SIG-M5 (cell line): ENCODE measurements around the gene WWOX.

Experiments
- DNase-seq: peaks from one replicate; lab custom pipeline; 2025; lab: John Stamatoyannopoulos, UW

WWOX gene

DNA sequence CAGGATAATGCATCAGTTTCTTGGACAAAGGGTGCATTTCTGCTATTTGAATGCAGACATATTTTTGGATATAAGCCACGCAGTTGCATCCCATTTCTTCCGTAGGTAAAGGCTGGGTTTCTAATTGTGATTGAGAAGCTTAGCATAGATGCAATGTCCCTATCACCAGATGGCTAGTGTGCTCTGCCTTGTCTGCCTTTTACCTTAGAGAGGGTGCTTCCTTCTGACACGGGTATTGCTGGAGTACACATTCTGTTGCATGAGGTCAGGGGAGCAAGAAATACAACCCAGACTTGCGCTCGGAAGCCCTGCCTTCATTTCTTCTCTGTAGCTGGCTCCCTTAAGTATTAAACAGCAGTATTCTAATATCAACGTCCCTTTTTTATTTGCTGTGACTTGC, 337.4 kb downstream of the WWOX start:
- no peak for DNase-seq

DNA sequence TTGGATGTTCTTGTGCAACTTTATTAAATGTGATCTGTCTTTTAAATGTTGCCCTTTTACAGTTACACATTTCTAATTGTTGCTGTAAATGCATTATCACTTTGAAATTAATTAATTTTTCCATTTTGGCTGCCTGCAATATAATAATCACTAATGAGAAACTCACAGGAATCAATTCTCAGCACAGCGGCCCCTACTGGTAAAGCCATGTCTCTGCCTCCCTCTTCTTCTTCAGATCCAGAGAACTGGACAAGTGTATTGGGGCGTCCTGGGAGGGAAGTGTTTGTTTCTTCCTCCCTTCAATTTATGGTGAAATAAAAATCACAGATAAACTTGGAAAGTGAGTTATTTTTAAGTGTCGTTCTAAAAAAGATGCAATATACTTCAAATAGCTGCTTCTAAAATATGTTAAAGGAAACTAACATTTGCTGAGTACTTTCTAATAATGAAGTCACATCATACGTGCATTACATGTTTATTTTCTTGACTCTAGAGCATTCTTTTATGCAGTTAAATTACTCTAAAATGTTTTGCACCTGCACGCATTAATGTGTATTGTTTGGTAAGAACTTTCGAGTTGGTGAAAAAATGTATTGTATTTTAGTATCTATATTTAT, 338.0 kb downstream of the WWOX start:
- no peak for DNase-seq

DNA sequence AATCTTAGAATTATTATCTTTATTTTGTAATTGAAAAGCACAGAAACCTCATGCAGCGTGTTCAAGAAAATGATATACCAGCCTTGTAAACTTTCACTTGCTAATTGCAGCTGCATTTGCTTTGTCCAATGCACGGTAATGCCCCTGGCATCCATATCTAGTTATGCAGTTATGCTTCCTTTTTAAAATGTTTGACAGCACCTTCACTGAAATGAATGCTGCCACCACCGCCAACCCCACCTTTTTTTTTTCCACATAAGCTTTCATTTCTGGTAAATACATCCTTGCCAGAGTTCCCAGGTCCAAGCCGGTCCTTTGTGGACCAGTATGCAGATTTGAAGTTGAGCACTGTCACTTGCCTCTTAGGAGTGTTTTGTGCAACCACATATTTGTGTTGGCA, 338.8 kb downstream of the WWOX start:
- no peak for DNase-seq

DNA sequence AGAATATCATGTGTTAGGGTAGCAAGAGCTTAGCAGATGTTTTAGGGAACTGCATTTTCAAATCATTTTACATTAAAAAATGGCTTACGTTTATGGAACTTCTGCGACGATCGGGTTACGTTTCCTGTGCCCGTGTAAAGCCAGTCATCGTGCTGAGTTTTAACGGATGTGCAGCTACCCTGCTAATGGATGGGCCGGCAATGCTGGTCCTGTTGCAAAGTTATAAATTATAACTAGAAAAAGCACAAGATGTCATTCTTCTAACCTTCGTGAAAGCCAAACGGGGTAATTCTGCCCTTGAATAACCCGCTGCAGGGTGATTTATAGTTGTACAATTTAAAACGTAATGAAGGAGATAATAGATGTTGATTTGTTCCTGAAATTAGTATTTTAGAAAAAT, 339.2 kb downstream of the WWOX start:
- DNase-seq, result no peak

DNA sequence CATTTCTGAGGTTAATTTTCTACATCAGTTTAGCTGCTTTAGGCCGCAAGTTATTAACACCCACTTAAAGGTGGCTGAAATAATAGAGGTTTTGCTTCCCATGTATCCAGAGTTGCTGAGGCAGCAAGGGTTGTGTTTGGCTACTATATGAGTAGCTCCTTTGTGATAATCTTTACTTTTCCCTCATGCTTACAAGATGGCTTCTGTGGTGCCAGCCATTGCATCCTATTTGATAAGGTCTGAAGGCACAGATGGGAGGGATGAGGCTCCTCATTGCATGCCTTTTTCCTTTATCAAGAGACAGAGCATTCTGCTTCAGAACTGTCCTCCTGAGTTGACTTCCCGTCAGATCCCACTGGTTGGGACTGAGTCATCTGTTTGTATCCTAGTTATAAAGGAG, 340.2 kb downstream of the WWOX start:
- no peak for DNase-seq

DNA sequence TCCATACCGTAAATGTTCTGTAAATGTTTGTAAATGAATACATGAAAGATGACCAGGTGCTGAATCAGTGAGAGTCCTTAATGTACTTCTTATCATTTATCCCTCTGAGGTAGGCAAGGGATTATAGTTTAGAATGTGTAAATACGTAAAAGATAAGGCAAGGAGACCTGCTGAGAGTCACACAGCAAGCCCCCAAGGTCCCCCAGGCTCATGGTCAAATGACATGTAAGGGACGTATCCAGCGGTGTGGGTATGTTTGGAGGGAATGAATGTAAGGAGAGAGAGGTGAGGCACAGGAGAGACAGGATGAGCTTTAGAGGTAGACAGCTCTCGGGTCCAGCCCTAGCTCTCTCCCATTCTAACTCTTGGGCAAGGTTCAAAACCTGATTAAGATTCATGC, 341.8 kb downstream of the WWOX start:
- no peak for DNase-seq

DNA sequence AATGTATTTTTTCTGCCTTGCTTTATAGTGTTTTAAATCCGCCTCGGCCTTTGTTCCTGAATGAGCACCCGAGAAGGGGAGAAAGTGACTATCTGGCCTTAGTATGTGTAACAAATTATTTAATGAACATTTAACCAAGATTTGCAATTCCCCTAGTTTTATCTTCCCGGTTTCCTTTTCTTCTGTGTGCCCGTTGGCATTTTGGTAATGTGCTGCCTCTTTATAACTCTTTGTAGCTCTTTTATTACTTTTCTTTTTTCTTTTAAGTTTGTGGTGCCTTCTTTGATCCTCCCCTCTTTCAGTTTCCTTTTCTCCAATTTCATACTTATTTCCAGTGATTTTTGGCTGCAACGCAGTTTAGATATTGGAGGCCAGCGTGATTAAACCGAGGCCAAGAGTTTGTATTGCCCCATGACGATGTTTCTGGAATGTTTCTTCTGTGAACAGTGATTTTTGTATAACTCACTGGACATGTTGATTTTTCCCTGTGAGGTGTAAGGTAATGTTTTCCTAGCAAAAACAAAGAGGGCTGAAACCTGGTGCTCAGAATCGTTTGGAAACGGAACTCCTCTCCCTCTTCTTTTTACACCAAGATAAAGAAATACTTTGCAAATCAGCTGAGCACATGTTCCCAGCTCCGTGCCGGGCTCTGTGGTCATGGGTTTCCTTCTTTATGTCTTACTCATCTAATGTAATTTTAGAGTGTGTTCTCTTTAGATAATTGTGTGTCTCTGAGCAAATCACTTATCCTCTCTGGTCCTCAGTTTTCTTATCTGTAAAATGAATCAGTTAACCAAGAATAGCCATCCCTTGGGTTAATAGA, 344.3 kb downstream of the WWOX start:
- no peak for DNase-seq

DNA sequence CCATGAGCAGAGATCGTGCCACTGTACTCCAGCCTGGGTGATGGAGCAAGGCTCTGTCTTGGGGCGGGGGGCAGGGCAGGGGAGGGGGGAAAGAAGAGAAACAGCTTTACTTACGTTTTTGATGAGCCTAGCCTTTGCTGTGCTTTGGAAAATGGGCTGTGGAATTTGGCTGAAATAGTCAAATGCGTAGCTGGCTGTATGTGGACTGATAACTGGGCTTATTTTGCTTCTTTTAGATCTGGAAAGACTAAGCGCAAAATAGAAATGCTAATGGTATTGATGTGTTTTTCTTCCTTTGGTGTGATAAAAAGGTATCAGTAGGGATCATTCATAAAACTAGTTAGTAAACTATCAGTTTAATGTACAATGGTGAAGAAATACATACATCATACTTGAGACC, 346.4 kb downstream of the WWOX start:
- no peak for DNase-seq

DNA sequence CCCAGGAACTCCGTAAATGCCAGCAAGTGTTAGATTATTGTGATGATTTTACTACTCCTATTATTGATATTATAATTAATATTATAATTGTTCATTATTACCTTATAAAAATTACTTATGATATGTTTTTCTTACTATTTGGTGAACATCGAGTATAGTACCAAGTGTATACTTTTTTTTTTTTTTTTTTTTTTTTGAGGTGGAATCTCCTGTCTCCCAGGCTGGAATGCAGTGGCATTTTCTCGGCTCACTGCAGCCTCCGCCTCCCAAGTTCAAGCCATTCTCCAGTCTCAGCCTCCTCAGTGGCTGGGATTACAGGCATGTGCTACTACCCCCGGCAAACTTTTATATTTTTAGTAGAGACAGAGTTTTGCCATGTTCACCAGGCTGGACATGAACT, 347.0 kb downstream of the WWOX start:
- no peak for DNase-seq

DNA sequence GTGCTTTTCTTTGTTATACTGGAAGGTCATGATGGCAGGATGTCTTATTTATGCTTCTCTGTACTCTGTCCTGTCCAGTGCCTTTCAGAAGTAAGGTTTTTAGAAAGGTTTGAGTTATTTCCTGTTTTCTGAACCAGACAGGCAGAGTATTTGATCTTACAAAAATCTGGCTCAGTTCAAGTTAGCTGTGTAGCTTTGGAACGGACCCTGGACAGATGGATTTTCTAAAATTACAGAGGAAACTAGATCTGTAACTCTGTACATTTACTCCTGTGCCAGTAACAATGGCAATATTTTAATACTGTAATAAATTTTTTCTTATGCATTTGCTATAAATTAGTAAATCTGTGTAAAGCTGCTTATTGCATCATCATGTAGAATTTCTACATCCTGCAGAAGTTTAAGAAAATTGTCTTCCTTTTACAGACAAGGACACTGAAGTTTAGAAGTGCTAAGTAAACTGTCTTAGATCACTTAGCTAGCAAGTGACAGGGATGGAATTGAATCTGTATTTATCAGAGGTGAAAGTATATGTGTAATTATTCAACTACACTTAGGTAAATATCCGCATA, 347.6 kb downstream of the WWOX start:
- DNase-seq, result no peak

DNA sequence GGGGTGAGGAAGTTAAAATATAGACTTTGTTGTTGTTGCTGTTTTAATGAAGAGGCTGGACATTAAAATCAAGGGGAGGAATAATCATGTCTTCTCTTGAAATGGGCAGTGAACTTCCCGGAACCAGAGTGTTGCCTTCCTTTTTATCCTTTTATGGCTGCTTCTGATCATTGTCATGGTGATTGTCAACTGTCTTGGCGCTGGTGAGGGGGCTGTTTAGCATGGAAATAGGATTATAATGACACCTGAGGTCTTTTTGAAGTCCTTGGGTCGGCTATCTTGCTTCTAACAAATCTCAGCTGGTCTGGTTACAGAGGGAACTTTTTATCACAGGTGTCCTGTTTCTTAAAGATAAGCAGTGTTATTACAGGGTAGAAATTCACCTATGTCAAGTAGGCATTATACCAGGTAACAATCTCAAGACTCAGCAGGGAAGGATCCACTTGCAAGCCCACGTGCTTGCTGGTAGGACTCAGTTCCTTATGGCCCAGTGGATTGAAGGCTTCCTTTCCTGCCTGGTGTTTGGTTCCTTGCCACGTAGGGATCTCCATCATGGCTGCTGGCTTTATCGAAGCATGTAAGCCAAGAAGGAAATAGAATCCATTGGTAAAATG, 349.3 kb downstream of the WWOX start:
- no peak for DNase-seq

DNA sequence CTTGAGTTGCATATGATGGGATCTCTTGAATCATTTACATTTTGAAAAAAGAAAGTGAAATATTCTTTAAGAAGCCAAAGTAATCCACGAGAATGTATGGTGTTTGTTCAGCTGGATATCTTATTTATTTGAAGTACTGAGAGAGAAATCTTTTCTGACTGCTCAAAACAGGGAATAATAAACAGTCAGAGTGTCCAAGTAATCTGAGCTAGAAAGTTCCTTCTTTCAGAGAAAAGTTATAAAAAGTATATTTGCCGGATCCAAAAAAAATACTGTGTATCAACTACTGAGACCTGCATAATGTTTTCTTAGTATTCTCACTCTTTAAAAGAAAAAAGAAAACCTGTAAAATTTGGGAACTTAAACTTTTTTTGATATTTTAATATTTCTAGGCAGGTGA, 350.8 kb downstream of the WWOX start:
- no peak for DNase-seq

DNA sequence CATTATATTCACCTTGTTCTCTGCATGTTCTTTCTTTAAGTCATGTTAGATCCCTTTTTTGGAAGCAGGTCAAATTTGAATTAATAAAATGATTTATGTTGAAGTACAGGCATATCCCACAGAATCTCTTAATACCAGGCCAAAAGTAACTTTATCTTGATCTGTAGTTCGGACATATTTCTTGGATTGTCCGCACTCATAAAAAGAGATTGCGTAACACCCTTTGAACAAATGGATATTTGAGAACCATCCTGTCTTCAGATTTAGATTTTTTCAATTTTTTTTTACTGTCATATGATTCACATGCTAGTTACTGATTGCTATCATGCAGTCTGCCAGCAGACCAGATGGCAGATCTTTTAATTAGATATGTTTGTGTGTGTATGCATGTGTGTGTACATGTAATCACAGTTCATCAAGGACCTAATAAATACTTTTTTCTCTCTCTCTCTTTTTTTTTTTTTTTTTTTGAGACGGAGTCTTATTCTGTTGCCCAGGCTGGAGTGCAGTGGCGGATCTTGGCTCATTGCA, 352.6 kb downstream of the WWOX start:
- DNase-seq, result no peak

DNA sequence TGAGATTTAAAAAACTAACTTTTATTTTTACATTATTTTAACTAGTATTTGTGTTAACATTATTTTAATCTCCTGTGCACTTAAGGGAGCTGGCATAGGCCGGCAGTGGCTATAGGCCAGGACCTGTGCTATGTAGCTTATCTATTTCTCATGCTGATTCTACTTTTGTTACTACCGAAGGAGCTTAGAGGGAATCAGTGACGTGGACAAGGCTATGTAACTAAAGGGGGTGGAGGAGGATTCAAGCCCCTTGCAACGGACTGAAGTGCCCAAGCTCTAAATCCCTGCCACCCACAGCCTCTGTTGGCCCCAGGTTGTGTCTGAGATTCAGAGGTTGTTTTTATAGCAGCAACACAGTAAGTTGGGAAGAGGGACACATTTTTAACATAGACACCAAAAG, 356.4 kb downstream of the WWOX start:
- no peak for DNase-seq

DNA sequence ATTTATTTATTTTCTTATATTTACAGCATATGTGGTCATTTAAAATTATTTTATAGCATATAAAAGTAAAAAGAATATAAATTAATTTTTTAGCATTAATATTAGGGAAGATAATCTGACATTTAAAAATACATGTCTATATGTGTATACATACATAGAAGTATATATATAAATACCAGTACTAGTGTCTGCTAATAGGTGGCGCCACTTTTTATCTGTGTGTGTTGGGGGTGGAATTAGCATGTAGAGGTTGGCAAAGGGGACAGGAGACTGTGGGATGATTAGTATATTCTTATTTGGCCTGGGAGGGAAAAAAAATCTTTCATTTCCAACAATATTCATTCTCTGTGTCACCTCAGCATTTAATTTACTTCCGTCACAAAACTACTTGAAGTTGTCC, 359.1 kb downstream of the WWOX start:
- no peak for DNase-seq

DNA sequence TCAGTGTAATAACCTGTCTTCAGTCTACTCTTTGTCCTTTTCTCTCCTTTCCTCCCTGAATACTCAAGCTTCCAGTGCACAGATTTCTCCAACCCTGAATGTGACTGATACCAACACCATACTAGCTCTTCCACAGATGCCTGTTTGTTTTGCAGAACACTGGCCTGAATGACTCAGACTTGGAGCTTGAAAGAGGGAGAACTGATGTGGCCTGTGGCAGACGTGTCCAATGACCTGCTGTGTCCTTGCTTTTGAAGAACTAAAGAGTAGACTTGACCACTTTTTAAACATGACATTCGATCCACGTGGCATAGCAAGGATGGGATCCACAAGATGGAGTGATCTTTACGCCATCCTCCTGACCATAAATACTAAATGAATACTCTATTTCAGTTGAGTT, 361.0 kb downstream of the WWOX start:
- DNase-seq, result no peak

DNA sequence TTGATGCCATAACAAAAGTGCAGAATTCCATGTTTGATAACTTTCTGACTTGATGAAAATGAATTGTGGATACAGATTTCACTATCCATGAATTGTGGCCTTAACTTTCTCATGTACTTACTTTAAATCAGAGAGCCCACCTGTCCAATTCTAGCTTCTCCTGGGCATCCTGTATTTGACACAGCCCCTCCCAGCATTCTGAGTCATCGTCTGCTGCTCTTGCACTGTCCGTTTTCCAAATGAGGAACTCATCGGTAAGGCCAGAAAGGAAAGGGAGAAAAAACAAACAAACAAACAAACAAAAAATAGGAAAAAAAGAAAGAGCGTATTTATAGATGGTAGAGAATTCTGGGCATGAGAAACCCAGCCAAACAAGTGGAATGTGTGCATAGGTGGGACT, 361.6 kb downstream of the WWOX start:
- DNase-seq, result no peak

DNA sequence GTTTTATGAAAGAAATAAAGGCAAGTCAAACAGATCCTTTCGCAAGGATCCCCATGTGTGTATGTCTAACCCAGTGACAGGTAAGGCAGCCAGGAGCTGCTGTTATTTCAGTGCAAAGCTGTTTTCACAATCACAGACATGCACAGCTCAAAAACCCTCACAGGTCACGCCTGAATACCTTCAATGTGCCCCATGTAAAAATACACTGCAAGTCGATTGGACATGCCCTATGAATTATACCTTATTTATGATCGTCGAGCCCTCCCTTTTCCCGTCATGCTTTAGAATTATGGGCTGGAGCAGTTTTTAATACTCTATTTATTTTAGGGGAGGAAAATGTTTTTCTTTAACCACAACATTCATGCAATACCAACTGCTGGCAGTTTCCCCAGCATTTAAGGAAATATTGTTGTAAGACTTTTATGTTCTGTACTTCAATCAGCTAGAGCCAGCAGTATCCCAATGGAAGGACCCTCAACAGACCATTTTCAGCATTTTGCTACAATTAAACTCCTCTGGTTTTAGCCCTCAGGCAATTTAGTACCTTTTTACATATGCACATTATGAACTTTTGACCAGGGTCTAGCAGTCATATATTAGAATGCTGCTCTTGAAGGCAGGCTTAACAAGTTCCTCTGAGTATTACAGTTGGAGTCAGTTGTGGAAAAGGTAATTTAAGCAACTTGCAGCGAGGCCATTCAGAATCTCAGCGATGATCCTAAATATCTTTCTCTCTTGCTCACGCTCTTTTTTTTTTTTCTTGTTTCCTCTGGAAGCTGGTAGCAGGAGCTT, 362.2 kb downstream of the WWOX start:
- no peak for DNase-seq

DNA sequence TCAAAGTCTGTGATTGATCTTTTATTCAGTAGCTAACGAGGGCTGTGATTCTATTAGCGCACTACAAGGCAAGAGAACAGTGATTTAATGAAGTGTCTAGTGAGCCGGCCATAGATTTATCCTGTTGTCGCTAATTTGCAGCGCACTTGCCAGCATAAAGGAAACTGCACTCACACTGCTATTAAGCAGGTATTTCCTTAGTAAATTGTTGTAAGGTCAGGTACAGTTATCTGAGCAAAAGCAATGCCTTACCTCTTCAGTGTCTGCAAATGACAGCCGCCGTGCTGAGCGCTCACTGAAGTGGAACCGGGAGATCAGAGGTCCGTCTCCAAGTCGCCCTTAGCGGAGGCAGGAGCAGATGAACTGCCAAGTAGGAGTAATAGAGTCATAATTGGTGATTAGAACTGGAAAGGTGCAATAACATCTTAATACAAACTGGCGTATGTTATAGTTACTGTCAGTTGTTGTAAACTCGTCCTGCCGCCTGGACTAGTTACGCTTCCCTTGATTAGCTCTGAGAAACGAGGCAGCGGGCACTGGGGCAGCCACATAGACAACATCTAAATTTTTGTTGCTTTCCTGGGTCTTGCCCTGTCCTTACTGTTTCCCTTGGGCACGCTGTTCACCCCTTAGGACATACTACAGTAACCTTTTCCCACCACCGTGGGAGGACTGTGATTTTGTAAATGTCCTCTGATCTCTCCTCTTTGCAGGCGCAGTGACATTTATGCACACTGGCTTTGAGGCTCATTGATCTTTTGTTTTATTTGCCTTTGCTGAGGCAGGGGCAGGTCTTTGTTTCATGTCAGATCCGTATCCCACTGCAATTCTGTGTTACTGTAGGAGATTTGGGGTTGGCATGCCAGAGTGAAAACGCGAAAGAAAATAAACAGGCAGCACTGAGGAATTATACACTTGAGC, 363.1 kb downstream of the WWOX start:
- no peak for DNase-seq

DNA sequence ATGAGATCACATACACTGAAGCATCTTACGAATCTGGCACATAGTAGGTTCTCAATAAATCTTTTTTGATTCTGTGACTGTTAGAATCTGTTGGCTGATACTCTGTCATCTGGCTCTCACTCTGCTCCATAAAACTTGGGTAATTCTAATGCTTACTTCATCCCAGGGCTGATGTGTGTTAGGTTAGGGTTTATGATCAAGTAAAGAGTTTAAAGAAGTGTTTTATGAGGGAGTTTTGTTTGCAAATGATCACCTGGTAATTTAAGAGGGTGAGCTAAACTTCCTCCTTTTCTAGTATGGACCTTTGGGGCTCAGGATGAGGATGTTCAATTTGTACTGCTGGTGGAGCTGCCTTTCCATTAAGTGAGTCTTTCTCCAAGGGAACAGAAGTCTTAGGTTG, 364.1 kb downstream of the WWOX start:
- DNase-seq, result no peak

DNA sequence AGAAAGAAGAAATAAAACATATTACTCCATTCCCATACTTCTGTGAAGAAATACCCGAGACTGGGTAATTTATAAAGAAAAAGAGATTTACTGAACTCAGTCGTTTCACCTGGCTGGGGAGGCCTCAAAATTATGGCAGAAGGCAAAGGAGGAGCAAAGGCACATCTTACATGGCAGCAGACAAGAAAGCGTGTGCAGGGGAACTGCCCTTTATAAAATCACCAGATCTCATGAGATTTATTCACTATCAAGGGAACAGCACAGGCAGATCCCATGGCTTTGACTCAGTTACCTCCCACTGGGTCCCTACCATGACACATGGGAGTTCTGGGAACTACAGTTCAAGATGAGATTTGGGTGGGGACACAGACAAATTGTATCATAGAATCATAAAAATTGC, 365.4 kb downstream of the WWOX start:
- DNase-seq, result no peak
